HEK293 (cell line): Measurements from ENCODE around the gene MUC22.

ENCODE experiments used
- CTCF ChIA-PET: fragments of 350-600 bp; formaldehyde crosslinking; extraction: SDS; loops from one replicate; lab custom pipeline; 2021; ENCODE audit warnings: antibody characterized with exemption; lab: Yijun Ruan, JAX
- POLR2A ChIA-PET: fragments of 300-600 bp; formaldehyde crosslinking; extraction: SDS; loops from one replicate; lab custom pipeline; 2020; ENCODE audit warnings: antibody characterized with exemption, inconsistent platforms; lab: Yijun Ruan, JAX
- H3K27ac ChIP-seq: fragments of 200-500 bp; sonication (Bioruptor generic); 2 replicates; pipeline ENCODE4 v1.5.1; 2014; ENCODE audit warnings: low read depth, low read length, control low read depth, inconsistent platforms; ENCODE audit errors: extremely low read depth
- H3K36me3 ChIP-seq, 2 experiments: fragments of 200-500 bp in 1 of 2; sonication (Bioruptor generic) in 1 of 2; 1 replicate in 1 of 2; 2 replicates in 1 of 2; pipeline ENCODE4 v1.5.1; 2014 to 2017; ENCODE audit warnings: inconsistent platforms in 2 of 2, low read length in 2 of 2; ENCODE audit not compliant: control insufficient read depth in 2 of 2, insufficient read depth in 1 of 2
- H3K4me1 ChIP-seq: fragments of 200-500 bp; sonication (Bioruptor generic); 2 replicates; pipeline ENCODE4 v1.5.1; 2014; ENCODE audit warnings: mild to moderate bottlenecking, low read length, inconsistent platforms; ENCODE audit not compliant: control insufficient read depth, insufficient read depth
- H3K4me3 ChIP-seq: 2 replicates; pipeline ENCODE4 v1.5.1; 2011; ENCODE audit warnings: low read depth, mild to moderate bottlenecking, control low read depth, low read length, moderate library complexity
- H3K9me3 ChIP-seq: fragments of 200-500 bp; sonication (Bioruptor generic); 2 replicates; pipeline ENCODE4 v1.5.1; 2014; ENCODE audit warnings: low read depth, low read length, inconsistent platforms; ENCODE audit not compliant: control insufficient read depth, insufficient read depth
- BCL11B ChIP-seq: fragments of 450-650 bp; formaldehyde crosslinking; IDR thresholded peaks from 2 replicates; pipeline ENCODE4 v1.5.1; 2016; ENCODE audit warnings: low read depth, missing biosample characterization, missing genetic modification characterization
- OVOL3 ChIP-seq: fragments of 450-650 bp; formaldehyde crosslinking; IDR thresholded peaks from 2 replicates; pipeline ENCODE4 v1.5.1; 2016; ENCODE audit warnings: missing biosample characterization, missing genetic modification characterization
- REST ChIP-seq: fragments of 450-650 bp; formaldehyde crosslinking; IDR thresholded peaks from 2 replicates; pipeline ENCODE4 v1.5.1; 2016; ENCODE audit warnings: missing biosample characterization, missing genetic modification characterization
- SETDB1 ChIP-seq: IDR thresholded peaks from one replicate; pipeline ENCODE4 v1.6.1; 2017; ENCODE audit warnings: mild to moderate bottlenecking, low read length, moderate library complexity, mixed read lengths; ENCODE audit not compliant: insufficient read length
- ZFHX2 ChIP-seq: fragments of 450-650 bp; formaldehyde crosslinking; conservative IDR thresholded peaks from 2 replicates; pipeline ENCODE4 v1.5.1; 2016; ENCODE audit warnings: missing biosample characterization, missing genetic modification characterization
- ZFP3 ChIP-seq: fragments of 450-650 bp; formaldehyde crosslinking; IDR thresholded peaks from 2 replicates; pipeline ENCODE4 v1.5.1; 2016; ENCODE audit warnings: low read depth, missing biosample characterization, missing genetic modification characterization
- ZFP37 ChIP-seq: fragments of 450-650 bp; formaldehyde crosslinking; IDR thresholded peaks from 2 replicates; pipeline ENCODE4 v1.5.1; 2016; ENCODE audit warnings: missing biosample characterization, missing genetic modification characterization
- ZNF133 ChIP-seq: fragments of 450-650 bp; formaldehyde crosslinking; IDR thresholded peaks from 2 replicates; pipeline ENCODE4 v1.5.1; 2016; ENCODE audit warnings: missing biosample characterization, missing genetic modification characterization
- ZNF155 ChIP-seq: fragments of 450-650 bp; formaldehyde crosslinking; IDR thresholded peaks from 2 replicates; pipeline ENCODE4 v1.5.1; 2016; ENCODE audit warnings: missing biosample characterization, missing genetic modification characterization
- ZNF19 ChIP-seq: fragments of 450-650 bp; formaldehyde crosslinking; IDR thresholded peaks from 2 replicates; pipeline ENCODE4; 2016; ENCODE audit warnings: missing biosample characterization, missing genetic modification characterization, low read depth
- ZNF214 ChIP-seq: fragments of 450-650 bp; formaldehyde crosslinking; IDR thresholded peaks from 2 replicates; pipeline ENCODE4 v1.5.1; 2017; ENCODE audit warnings: missing biosample characterization, mild to moderate bottlenecking, missing genetic modification characterization, borderline replicate concordance
- ZNF274 ChIP-seq, 2 experiments: fragments of 200-500 bp in 1 of 2; fragments of 450-650 bp in 1 of 2; sonication (Bioruptor generic) in 1 of 2; formaldehyde crosslinking in 1 of 2; IDR thresholded peaks; 2 replicates each; pipeline versions ENCODE4 v1.5.1 to v1.6.1; 2014 to 2016; ENCODE audit warnings: borderline replicate concordance in 1 of 2, inconsistent platforms in 1 of 2, low read length in 1 of 2, missing biosample characterization in 1 of 2, missing genetic modification characterization in 1 of 2
- ZNF341 ChIP-seq: fragments of 450-650 bp; formaldehyde crosslinking; IDR thresholded peaks from 2 replicates; pipeline ENCODE4; 2016; ENCODE audit warnings: low read depth, missing biosample characterization, missing genetic modification characterization
- ZNF48 ChIP-seq: fragments of 450-650 bp; formaldehyde crosslinking; IDR thresholded peaks from 2 replicates; pipeline ENCODE4 v1.5.1; 2016; ENCODE audit warnings: missing biosample characterization, missing genetic modification characterization
- ZNF596 ChIP-seq: fragments of 450-650 bp; IDR thresholded peaks from 2 replicates; pipeline ENCODE4 v1.5.0; 2018; ENCODE audit warnings: missing biosample characterization, mild to moderate bottlenecking, missing genetic modification characterization, moderate library complexity
- ZNF623 ChIP-seq: fragments of 450-650 bp; formaldehyde crosslinking; IDR thresholded peaks from 2 replicates; pipeline ENCODE4 v1.5.1; 2016; ENCODE audit warnings: missing biosample characterization, missing genetic modification characterization
- ZNF629 ChIP-seq: fragments of 450-650 bp; formaldehyde crosslinking; IDR thresholded peaks from 2 replicates; pipeline ENCODE4 v1.5.1; 2017; ENCODE audit warnings: missing biosample characterization, missing genetic modification characterization
- ZNF660 ChIP-seq: fragments of 450-650 bp; IDR thresholded peaks from 2 replicates; pipeline ENCODE4 v1.5.1; 2018; ENCODE audit warnings: missing biosample characterization, mild to moderate bottlenecking, missing genetic modification characterization
- ZNF692 ChIP-seq: fragments of 450-650 bp; formaldehyde crosslinking; IDR thresholded peaks from 2 replicates; pipeline ENCODE4 v1.5.1; 2016; ENCODE audit warnings: missing biosample characterization, missing genetic modification characterization
- ZNF707 ChIP-seq: fragments of 450-650 bp; formaldehyde crosslinking; IDR thresholded peaks from 2 replicates; pipeline ENCODE4 v1.5.1; 2016; ENCODE audit warnings: missing biosample characterization, missing genetic modification characterization
- ZNF792 ChIP-seq: fragments of 450-650 bp; formaldehyde crosslinking; IDR thresholded peaks from 2 replicates; pipeline ENCODE4 v1.5.1; 2016; ENCODE audit warnings: missing biosample characterization, missing genetic modification characterization
- ZNF837 ChIP-seq: fragments of 450-650 bp; formaldehyde crosslinking; IDR thresholded peaks from 2 replicates; pipeline ENCODE4 v1.5.1; 2016; ENCODE audit warnings: missing biosample characterization, missing genetic modification characterization
- TF ChIP-seq, protein P1 (sequence below): fragments of 450-650 bp; formaldehyde crosslinking; IDR thresholded peaks from 2 replicates; pipeline ENCODE4 v1.5.1; 2016; ENCODE audit warnings: missing biosample characterization, missing genetic modification characterization

Gene MUC22

GRCh38 chr6:31074401-31074800 lies 64.1 kb downstream of the MUC22 start (continued):
- TF ChIP-seq ZNF629: no peak
- TF ChIP-seq ZNF623: no peak
- TF ChIP-seq OVOL3 (tag by site-specific recombination): no peak
- TF ChIP-seq ZNF155 (tag by site-specific recombination): no peak
- no peak for TF ChIP-seq BCL11B (tag by site-specific recombination)

- ChIA-PET POLR2A (no interaction called here), CTCF (interaction anchor here (0.6 to 4.9 kb wide), 6 partner anchors 12 to 345 kb away, joined by 3 to 37 read pairs (median 4); partner anchors contain the start of gene VARS2)
- H3K4me1 ChIP-seq: peaks cover 17% of the 10 kb centered on the region
- no peak overlapping the region for H3K4me3 ChIP-seq
- no peak for TF ChIP-seq ZNF692
- no peak for TF ChIP-seq ZNF341 (tag by site-specific recombination)
- TF ChIP-seq SETDB1: no peak
- no peak for TF ChIP-seq ZFP3 (tag by site-specific recombination)
- no peak for TF ChIP-seq ZNF19 (tag by site-specific recombination)
- TF ChIP-seq ZNF707 (tag by site-specific recombination): no peak
- TF ChIP-seq ZNF596 (tag by site-specific recombination): no peak
- TF ChIP-seq ZNF48: no peak
- no peak for TF ChIP-seq ZNF792 (tag by site-specific recombination)
- TF ChIP-seq, protein P1, sequence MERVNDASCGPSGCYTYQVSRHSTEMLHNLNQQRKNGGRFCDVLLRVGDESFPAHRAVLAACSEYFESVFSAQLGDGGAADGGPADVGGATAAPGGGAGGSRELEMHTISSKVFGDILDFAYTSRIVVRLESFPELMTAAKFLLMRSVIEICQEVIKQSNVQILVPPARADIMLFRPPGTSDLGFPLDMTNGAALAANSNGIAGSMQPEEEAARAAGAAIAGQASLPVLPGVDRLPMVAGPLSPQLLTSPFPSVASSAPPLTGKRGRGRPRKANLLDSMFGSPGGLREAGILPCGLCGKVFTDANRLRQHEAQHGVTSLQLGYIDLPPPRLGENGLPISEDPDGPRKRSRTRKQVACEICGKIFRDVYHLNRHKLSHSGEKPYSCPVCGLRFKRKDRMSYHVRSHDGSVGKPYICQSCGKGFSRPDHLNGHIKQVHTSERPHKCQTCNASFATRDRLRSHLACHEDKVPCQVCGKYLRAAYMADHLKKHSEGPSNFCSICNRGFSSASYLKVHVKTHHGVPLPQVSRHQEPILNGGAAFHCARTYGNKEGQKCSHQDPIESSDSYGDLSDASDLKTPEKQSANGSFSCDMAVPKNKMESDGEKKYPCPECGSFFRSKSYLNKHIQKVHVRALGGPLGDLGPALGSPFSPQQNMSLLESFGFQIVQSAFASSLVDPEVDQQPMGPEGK: no peak
- no peak for TF ChIP-seq ZFP37 (tag by site-specific recombination)
- TF ChIP-seq REST (tag by site-specific recombination): no peak
- no peak for TF ChIP-seq ZNF214 (tag by site-specific recombination)
- no peak for TF ChIP-seq ZNF660 (tag by site-specific recombination)
- no peak for TF ChIP-seq ZNF133
- no peak for TF ChIP-seq ZNF837 (tag by site-specific recombination)
- TF ChIP-seq ZNF274 (IDR thresholded peaks at IDR 0.05; ENCODE audit: low read length): no peak
- TF ChIP-seq ZNF274 (tag by site-specific recombination; IDR thresholded peaks at IDR 0.05; ENCODE audit: borderline replicate concordance): no peak
- TF ChIP-seq ZFHX2 (tag by site-specific recombination): no peak
- H3K27ac ChIP-seq: no peak overlapping the region
- H3K9me3 ChIP-seq: no peaks in the 10 kb centered on the region
- no peaks in the 10 kb centered on the region for H3K36me3 ChIP-seq
Measured at GRCh38 chr6:31075528-31075927, 65.3 kb downstream of the MUC22 start.
